NCI-H1092 treated with DMSO at 0.1 percent for 48 hours (cell line): ENCODE data around the gene CDC42EP2.

Source experiments
- DNase-seq: peaks from one replicate; lab custom pipeline; 2025; lab: John Stamatoyannopoulos, UW

Gene CDC42EP2

DNA sequence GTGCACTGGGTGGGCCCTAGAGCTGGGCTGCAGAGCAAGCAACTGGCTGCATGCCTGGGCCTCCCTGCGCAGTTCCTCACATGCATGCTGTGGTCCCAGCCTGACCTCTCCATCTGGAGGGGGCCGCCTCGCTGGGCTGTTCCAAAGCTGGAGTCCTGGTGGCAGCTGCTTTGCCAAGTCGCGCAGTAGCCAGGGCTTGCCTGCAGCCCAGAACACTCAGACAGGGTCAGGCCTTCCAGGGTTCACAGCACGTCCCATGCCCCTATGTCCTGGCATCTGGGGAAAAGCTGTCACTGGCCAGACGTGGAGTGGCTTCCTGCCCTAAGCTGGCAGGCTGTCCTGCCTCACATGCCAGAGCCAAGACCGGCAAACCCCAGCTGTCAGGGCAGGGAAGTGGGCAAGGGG, 16.5 kb upstream of the CDC42EP2 start:
- DNase-seq: no peak

DNA sequence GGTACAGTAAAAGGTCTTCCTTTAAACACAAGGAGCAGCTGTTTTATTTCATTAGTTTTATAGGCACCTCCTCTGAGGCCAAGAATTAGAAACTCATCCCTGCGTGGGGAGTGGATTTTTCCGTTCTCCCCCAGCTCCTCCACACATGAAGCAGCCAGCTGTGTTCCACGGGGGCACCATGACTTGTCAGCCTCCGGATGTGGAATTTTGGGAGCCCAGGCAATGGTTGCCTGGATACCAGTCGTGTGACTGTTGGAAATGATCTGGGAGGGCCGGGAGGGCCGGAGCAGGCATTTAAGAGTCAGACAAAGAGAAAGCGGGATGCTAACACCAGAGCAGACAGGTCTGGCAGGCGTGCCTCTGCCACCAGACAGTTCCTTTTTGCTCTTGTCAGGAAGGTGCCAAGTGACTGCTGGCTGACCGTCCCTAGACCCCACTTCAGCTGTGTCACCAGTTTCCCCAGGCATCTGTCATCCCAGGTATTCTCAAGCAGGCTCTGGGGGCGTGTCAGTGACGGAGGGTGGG, 15.9 kb upstream of the CDC42EP2 start:
- no peak for DNase-seq

DNA sequence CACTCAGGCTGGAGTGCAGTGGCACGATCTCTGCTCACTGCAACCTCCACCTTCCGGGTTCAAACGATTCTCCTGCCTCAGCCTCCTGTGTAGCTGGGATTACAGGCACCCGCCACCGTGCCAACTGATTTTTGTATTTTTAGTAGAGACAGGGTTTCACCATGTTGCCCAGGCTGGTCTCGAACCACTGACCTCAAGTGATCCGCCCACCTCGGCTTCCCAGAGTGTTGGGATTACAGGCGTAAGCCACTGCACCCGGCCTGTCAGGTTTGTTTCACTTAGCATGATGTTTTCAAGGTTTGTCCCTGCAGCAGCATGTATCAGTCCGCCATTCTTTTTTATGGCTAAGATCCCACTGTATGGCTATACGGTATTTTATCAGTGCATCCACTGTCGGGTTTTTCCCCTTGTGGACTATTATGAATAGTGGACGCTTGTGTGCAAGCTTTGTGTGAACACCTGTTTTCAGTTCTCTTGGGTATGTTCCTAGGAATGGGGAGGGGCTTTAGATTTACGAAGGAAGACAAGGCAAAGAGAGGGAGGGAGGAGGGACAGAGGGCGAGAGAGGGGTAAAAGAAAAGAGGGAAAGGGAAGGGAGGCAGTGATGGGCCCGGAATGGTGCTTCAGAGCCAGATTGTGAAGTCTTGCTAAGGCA, 13.9 kb upstream of the CDC42EP2 start:
- no peak for DNase-seq

DNA sequence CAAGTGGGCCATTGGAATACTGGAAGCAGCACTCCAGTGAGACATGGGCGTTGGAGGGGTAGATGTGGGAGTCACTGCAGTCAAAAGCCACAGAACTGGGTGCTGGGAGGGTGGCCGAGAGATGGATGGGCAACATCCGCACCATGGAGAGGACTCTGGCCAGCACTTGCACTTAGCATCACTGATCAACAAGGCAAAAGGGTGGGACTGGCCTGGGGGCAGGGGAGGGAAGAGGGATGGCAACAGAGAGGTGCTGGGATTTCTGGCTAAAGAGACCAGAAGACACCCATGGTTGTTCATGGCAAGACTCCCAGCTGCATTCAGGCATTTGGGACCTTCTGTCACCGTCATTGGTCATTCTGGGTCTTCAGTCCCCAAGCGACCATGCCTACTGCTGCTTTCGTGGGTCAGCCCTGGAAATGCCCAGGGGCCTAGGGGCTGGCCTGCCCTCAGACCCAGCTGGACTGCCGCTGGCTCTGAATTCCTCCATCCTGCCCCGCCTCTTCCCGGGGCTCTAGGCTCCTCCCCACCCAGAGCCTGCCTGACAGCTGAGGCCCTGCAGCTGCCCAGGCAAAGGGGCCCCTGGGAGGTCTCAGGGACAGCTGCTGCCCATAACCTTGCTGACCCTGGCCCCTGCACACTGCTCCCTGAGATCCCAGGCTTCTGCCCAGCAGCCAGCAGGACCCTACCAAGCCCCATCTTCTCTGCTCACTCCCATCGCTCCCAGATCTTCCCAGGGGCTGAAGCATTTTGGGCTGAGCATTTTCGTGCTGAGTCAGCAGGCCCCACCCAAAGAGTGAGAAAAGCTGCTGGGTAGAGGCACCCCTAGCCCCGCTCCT, 13.0 kb upstream of the CDC42EP2 start:
- no peak for DNase-seq

DNA sequence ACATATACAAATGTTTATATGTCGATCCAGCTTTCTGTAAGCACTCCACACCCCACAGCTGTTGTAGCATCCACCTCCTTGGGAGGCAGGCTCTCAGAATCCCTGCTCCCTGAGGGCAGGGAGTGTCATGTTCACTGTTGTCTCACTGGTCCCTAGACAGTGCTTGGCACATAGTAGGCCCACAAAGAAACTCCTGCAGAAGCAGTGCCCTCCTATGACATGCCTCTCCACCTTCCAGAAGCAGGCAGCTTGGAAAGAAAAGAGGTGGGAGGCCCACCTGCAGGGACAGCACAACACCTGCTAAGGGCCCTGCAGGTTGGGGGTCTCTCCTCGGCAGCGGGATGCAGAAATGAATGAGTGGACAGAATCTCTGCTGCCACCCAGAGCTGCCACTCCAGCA, 11.1 kb upstream of the CDC42EP2 start:
- no peak for DNase-seq

DNA sequence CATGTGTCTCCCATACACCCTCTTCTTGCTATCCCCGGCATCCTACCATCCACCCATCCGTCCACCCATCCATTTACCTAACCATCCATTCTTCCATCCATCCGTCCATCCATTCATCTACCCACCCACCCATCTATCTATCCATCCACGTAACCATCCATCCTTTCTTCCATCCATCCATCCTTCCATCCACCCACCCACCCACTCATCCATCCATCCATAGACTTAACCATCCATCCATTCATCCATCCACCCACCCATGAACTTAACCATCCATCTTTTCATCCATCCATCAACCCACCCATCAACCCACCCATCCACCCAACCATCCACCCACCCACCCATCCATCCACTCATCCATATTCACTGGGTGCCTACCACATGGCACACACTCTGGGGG, 10.6 kb upstream of the CDC42EP2 start:
- no peak for DNase-seq

DNA sequence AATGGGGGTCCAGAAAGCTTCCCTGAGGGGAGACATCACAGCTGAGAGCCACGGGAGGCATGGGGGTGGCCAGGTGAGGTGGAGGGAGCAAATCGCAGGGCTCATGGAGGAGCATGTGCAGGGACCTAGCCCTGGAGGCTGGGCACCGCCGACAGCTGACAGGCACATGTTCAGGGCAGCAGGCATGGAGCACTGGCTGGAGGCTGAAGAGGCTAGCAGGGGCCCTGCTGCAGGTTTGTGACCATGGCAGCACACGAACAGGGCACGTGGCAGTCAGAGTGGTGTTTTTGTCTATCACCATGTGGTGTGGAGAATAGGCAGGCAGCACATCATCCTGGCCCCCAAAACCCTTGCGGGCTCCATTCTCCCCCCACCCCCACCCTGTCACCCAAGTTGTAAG, 10.1 kb upstream of the CDC42EP2 start:
- no peak for DNase-seq

DNA sequence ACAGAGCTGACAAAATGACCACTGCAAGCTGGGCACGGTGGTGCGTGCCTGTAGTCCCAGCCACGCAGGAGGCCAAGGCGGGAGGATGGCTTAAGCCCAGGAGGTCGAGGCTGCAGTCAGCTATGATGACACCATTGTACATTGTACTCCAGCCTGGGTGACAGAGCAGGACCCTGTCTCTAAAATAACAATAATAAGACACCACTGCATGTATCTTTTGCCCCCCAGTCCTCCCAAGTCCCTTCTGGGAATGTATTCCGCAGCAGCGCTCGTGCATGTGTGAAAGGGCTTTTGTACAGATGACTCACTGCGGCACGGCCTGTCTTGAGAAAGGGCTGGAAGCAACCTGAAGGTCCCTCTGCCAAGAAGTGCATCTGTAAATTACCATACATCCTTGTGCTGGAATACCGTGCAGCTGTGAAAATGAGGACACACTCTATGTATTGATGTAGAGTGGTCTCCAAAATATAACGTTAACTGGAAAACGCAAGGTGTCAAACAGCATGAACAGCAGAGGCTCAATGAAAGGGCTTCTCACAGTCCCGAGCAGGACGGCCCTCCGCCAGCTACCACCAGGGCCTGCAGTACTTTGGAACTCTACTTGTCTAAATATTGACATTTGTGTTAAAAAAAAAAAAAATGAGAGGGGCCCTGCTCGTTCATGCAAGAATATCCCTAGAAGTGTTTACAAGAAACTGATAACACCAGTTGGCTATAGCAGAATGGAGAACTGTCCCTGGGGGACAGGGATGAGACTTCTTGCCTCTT, 9.0 kb upstream of the CDC42EP2 start:
- no peak for DNase-seq

DNA sequence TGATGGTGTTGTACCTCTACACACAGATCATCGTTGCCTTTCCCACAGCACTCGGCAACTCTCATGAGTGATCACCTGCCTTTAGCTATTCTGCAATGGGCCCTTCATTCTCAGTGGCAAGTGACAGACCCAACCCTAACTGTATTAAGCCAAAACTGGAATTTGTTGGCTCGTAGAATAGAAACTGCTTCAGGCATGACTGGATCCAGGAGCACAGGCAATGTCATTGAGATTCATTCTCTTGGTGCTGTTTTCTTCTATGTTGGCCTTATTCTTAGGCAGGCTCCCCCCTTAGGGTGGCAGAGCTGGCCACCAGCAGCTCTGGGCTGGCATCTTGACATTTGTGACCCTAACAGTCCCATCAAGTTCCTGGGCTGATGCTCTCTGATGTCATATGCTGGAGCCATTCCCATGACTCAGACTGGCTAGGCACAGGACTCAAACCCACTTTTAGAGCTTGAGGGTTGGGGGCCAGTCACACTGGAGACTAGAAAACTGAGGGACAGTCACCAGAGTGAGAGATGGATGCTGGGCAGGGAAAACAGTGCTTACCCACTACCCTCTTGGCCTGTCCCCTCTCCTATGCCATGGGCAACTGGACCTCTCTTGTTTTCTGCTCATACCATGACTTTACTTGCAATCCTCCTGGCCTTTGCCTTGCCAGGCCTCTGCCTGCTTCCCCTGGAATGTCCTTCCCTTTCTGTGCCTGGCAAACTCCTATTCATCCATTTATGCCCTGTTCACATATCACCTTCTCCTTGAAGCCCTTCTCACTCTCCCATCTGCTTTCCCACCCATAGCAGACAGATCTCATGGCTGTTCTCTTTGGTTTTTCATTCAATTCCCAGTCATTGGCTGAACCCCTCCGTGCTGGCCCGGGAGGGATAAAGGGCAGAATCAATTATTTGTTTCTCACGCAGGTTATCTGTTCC, 7.1 kb upstream of the CDC42EP2 start:
- no peak for DNase-seq

DNA sequence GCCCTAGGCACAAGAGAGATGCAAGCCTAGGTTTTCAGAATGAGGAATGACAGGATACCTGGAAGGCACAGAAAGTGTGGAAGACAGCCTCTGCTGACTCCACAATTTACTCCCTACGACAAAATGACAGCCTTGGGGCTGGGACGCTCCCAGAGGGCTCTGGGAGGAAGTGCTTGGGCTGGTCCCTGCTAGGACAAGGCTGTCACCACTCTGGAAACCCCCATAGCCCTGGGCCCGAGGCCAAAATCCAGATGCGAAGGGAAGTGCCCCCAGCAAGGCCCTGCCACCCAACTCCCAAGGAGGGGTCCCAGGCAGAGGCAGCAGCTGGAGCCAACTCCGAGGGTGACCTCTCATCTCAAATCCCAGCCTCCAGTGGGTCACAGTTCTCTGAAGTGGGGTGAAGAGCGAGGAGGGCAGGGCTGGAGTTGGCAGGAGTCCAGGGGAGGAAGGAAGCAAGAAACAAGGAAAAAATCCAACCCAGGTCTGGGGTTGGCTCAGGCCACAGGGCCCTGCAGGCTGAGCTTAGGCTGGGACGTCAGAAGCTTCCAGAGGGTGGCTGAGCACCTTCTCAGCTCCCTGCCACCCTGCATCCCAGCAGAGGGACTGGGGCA, 6.3 kb upstream of the CDC42EP2 start:
- no peak for DNase-seq

DNA sequence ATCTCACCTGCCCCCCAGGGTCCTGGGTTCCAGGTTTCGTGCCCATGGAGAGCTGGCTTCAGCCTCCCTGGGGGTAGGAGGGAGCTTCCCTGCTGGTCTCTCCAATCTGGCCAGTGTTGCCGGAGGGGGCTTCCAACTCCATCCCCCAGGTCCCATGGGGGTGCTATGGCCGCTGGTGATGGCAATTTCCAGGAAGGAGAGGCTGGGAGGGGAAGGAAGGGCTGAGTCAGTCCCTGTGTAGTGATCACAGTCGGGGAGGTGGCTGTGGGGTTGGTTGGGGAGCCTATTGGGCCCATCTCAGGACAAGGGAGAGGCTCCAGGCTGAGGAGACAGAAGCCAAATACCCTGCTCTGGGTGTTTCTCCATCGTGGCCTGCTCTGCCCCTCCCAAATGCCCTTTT, 5.7 kb upstream of the CDC42EP2 start:
- no peak for DNase-seq

DNA sequence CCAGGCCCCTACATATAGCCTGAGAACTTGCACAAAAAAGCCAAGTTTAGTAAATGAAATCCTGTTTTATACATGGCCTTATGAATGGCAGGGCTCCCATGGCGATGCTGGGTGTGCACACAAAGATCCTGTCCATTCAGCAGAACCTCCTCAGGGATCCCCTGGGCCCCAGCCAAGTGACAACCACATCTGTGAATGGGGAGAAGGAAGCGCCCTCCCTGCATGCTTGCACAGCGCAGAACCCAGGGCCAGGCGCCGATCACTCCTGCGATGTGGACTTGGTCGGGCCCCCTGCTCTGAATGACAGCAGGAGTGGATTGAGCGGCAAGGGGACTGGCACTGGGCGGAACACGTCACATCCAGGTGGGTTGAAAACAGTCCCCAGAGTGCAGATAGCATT, 4.5 kb upstream of the CDC42EP2 start:
- DNase-seq: no peak

DNA sequence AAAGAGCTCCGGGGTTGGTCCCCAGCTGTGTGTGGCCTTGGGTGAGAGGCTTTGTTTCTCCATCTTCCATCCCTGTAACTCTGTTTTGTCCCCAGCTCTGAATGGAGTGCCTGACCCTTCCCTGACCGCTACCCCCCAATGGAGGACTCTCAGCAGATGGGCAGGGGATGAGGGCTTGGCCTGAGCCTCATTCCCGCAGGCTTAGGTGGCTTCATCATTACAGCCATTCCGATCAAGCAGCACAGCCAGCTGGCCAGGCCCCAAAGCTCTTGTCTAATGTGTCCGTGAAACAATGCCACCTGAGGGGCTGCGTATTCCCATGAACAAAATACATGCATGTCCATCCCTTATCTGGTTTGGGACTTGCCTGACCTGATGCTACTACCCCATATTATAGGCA, 3.9 kb upstream of the CDC42EP2 start:
- peak; percentile 20 for DNase-seq

DNA sequence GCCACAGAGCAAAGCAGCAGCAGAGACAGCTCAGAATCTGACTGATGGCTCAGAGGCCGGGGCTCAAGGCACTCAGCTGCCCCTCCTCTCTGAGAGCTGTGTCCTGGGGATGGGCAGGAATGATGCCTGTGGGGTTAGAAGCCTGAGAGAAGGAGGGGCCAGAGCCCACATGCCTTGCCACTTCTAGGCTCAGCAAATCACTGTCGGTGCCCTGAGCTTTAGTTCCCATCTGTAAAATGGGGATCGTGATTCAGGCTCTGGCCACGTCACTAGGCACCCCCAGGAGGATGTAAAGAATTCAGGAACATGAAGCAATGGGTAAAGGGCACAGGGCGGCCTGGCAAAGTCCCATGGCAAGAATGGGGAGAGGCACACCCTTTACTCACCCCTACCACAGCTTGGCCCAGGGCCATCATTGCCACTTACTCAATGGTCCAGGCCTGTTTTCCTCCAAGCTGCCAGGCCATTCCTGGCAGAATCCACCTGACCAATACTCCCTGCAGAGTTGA, 3.4 kb upstream of the CDC42EP2 start:
- DNase-seq: no peak

DNA sequence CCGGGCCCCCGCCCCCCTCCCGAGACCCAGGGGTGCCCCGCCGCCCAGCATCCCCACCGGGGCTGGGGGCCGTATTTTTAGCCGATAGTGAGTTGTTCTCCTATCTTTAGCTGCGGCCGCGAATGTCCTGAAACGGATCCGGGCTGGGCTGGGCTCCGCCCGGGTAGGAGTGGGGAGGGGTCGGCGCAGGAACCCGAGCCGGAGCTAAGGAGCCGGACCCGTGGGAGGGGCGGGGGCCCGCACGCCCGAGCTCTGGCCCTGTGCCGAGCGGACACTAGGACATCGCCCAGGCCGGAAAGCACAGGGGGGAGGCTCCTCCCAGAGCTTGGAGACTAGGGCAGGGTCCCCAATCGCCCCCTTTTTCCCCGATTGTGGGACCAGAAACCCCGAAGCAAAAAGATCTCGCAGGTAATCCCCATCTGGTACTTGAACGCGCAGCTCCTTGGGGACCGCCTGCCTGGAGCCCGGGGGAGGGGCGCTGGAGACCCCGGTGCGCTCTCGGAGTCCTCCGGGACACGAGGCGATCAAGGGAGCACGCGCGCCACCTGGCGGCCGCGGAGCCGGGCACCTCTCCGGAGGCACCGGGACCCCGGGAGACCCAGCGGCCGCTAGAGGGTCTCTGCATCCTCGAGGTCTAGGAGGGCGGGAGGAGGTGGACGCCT, 669 bp downstream of the CDC42EP2 start:
- DNase-seq: peak; percentile 69

DNA sequence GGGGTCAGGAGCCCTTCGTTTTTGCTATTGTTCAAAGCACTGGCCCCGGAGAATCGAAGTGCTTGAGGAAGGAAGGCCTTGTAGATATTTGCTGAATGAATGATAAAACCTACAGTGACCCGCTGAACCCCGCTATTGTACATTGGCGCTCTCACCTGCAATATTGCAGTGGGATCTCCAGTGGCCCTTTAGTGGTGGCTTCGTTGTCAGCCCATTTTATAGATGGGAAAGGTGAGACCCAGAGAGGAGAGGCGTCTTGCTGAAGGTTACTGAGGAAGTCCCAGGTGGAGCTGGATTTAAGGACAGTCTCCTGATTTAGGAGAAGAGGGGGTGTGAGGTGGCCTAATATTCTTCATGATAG, 1.2 kb downstream of the CDC42EP2 start:
- DNase-seq: no peak

DNA sequence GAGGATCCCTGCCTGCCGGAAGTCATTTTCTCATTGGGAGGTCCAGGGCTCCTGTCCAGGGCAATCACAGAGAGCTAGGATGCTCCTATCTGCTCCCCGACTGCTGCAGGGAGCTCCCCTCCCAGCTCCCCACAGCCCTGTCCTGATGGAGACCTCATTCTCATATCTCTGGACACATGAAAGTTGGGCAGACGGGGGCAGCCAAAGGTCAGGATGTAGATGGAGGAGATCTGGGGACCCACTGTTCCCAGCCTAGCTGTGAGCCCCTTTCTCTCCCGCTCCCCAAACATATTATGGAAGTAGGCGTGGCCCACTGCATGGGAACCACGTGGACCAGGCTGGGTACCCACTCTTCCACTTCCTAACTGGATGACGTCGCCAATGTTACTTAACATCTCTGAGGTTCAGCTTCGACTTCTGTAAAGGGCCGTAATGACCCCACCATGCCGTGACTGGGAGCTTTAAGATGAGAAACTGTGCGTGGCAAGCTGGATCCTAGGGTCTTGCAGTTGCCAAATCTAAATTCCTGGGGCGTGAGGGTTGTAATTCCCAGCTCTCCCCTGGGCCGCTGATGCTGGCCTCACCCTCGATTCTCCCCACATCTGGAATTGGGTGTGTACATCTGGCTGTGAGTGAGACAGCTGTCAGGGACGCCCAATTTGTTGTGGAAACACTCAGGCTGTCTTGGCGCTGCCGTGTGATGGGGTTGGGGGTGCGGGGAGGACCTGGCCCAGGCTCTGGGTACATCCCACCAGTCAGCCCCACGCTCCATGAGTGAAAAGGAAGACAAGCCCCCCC, 1.8 kb downstream of the CDC42EP2 start:
- no peak for DNase-seq

DNA sequence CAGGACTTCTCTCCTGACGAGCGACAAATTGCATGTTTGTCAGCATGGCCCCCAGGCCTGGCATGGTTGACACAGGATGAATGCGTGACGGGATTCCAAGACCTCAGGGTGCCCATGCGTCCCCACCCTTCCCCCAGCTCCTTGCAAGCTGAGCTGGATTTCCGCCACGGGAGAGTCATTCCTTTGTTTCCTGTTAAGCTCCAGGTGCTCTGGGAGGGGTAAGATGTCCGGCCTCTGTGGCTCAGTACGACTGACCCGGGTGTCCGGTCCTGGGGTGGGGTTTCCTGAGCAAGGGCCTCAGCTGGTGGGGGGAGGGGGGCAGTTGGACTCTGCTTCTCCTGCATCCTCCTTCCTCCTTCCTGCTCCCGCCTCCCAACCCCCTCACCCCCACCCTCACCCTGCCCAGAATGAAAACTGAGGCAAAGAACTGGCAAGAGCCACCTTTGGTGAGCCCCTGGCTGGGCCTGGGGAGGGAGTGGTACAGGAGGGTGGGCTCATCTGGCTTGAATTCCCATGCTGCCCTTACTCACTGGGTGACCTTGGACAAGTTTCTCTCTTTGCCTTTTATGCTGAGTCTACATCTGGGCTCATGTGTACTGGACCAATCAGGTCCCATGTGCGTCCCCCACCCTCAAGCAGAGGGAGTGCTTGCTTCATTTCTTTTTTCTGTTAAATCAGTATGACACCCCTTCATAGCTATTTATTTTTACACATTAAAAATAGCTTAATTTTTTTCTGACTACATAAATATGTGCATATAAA, 2.5 kb downstream of the CDC42EP2 start:
- DNase-seq: no peak
